Erythroblast (primary cell): ENCODE results near the gene TRAPPC6A.

Experiments
- GATA1 ChIP-seq: IDR thresholded peaks from 2 replicates; pipeline ENCODE4 v1.6.1; 2011; ENCODE audit warnings: low read depth, mild to moderate bottlenecking, control low read depth, low read length, moderate library complexity
- POLR2A ChIP-seq: IDR thresholded peaks from 2 replicates; pipeline ENCODE4 v1.6.1; 2011; ENCODE audit warnings: mild to moderate bottlenecking, low read length

DNA sequence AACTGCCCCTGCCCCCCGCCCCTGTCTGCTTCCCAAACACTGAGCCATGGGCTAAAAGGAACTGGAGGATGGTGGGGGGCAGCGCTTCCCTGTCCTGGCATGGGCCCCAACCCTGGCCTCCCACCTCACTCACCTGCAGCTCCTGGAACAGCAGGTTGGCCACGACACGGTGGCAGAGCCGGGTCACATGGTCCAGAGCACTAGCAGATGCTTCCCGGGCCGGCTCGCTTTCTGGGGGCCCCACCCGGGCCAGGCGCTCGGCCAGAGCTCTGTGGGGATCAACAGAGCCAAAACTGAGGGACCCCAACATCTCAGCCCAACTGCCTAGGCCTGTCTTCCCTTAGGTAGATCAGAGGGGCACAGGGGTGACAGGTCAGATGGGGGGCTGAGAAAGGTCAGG lies 46.6 kb upstream of the TRAPPC6A start:
- TF ChIP-seq POLR2A = no peak
- no peak for TF ChIP-seq GATA1
